Suppressor macrophage treated with lipopolysaccharide for 1 hour (primary cell): Measurements from ENCODE around the gene GRIN3A.
"Not testable (repeated sequence)": the region's sequence is repeated elsewhere in the genome, so short reads cannot be mapped to it uniquely, and the experiment has no call there.

Source experiments
- DNase-seq, 3 donors: peaks; one replicate each; pipeline ENCODE4 v3.0.0-alpha.2; 2020 to 2022

The GRIN3A gene

DNA sequence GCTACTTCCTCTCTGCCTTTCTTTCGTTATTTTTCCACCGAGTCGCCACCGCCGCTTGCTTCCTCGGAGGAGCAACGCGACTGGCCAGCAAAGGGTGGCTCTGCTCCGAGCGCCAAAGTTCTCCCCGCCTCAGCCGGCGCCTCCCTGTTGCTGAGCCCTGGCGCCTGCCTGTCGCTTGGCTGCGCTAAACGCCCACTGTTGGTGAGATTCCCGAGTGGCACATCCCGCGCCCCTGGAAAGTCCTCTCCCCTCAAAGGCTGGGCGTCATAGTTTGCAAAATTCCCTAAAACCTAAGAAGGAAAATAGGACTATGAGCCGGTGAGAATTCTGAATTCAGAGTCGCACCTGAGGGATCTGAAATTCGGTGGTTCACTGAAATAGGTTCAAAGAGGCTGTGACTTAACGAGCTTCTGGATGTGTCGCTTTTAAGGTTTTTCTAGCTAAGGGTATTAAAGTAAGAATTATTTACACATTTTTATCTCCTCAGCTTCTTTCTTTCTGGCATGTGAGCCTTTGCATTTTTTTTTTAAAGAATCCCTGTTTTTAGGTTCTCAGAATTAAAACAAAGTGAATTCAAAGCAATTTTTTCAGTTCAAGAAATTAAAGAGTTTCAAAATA is at the start of gene GRIN3A:
Gene GRIN3A (minus strand): TSS at position 82 of the 618 bp plus-strand sequence. CDS start 668 bp downstream, outside the sequence.
- peak in 1 of 3 donors; percentile 17 for DNase-seq

DNA sequence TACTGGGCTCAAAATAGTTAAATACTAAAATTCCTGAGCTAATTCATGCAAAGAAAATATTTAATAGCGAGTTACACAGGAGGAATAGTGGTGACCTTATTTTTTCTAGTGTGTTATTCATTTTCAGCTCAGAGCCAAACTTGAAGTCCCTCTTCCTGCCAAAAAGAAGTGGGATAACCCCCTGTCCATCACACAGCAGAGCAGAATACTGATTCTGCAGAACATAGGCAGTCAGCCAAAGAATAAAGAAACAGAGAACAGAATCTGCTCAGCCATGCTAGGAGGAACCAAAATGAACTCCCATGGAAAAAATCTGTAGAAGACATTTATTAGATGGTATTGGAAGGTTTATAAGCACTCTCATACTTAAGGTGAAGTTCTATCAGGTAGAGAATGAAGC is 49.4 kb upstream of the GRIN3A start:
- DNase-seq, result no peak

DNA sequence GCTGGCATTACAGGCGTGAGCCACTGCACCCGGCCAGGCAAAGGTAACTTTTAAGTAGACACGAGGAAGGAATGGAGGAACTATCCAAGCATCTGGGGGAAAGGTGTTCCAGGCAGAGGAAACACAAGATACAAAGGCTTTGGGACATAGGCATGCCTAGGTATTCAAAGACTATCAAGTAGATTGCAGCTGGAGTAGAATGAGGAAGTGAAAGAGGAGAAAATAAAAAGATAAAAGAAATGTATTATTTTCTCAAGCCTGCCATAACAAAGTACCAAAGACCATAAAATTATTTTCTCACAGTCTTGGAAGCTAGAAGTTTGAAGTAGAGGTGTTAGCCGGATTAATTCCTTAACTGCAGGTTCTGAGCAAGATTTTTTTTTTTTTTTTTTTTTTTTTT is 39.9 kb upstream of the GRIN3A start:
- no peak for DNase-seq

DNA sequence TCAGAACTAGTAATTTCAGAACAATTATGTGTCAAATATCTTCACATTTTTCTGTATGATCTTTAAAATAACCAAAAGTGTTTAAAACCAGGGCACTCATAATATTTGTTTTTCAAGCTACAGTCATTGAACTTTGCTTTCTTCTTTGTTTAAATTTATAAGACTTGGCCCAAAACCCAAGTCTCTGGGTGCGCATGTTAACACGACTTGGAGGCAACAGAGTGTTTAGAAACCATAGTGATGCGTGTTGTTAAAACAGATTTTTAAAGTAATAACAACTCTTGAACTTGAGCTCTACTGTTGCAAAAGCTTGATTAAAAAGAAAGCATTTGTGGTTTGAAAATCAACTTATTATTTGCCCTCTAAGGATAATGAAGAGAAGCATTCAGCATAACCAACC is 26.0 kb upstream of the GRIN3A start:
- DNase-seq, result no peak

DNA sequence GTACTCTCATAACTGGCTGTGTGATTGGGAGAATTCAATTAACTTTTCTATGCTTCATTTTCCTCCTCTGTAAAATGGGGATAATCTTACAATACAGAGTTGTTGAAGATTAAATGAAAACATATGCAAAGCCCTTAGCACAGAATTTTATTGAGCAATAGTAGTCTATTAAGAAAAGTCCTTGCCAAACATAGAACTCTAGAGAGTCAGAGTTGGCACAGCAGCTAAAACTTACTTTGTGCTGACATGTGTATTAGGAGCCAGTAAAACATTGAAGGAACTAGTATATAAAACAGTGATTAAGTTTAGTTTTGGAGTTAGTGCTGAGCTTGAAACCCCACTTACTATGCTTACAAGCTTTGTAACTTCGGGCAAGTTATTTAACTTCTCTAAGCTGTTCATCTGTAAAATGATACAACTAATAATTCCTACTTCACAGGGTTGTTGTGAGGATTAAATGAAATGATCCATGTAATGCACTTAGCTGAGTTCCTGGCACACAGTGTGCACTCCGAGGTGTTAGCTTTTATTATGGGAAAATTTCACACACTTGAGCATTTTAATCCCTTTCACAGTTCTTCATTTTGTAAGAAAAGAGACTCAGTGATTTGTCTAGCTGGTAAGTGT is 20.0 kb upstream of the GRIN3A start:
- DNase-seq, result no peak

DNA sequence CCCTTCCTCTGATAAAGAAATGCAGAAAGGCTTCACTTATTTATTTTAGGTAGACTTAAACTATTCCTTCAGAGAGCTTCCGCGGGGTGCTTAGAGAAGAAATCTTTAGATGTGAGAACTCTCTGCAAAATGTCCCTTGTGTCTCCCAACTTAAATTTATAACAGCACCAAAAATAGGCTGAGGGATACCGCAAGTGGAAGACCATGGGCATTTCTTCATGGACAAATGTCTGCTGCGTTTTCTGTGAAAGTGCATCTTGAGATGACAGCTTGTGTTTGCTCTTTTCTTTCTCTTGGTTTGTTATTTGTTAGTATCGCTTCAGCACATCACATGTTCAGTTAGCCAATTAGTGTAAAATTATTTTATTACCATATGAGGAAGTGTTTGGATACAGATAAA is 15.3 kb upstream of the GRIN3A start:
- DNase-seq, result no peak

DNA sequence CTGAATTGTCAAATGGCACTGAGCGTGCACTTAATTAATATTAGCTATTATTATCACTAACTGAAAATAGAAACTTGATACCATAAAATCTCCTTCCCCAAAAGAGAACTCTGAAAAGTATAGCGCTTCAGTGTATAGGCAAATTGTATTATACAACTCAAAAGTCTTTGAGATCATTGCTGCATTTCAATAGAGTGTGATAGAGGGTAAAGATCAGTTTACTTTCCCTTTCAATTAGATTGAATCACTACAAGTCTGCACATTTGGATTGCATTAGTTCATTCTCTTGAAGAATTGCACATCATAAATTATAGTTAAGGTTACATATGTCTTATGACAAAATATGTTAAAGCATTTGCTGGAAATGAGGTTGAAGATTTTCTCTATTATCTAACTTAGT is 13.4 kb upstream of the GRIN3A start:
- no peak for DNase-seq

DNA sequence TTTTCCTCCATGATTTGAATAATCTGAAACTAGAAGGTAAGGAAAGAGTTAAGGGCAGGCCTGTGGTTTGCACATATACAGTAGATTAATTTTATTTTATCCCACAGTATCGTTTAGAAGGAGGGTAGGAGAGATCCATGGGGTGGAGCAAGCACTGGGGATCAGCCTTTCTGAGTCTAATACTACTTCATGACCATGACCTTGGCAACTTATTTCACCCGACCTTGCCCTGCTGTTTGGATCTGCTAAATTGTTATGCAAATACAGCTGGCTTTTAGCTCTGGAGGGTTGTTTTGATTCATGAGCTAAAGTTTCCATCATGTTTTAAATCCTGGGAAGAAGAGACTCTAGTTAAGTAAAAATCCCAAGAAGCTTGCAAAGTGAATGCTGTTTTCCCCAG is 864 bp upstream of the GRIN3A start:
- no peak for DNase-seq

DNA sequence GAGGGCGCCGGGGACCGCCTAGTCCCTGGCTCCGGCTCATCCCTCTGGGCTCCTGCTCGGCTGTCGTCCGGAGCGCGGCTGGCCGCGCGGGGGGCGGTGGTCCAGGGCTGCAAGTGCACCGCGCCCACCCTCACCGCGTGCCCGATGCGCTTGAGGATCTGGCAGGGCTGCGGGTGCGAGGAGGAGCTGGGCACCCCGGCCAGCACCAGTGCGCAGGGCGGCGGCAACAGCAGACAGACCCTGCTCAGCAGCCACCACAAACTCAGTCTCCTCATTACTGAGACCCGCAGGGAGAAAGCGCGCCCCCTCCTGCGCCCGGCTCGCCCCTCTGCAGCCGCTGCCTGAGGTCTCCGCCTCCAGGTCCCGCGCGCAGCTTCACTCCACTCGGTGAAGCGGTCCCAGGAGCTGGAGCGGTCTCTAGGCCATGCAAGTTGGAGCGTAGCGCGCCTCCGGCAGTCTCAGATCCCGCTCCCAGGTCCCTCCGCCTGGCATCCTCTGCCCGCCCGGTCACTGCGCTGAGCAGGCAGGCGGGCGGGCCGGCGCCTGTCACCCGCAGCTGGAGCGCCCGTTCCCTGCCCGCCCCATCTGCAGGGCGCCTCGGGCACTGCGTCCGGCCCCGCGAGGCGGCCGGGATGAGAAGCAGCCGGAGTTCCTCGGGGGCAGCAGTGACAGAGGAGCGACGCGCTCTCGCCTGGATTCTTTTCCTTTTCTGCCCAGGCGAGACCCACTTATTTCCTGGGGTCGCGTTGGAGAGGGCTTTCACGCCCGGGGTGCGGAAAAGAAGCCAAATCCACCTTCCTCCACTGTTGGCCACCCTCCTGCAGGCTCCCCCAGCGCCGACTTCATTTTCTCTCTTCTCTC is 512 bp downstream of the GRIN3A start:
- DNase-seq, result peak in 2 of 3 donors; percentile 5 to 30

DNA sequence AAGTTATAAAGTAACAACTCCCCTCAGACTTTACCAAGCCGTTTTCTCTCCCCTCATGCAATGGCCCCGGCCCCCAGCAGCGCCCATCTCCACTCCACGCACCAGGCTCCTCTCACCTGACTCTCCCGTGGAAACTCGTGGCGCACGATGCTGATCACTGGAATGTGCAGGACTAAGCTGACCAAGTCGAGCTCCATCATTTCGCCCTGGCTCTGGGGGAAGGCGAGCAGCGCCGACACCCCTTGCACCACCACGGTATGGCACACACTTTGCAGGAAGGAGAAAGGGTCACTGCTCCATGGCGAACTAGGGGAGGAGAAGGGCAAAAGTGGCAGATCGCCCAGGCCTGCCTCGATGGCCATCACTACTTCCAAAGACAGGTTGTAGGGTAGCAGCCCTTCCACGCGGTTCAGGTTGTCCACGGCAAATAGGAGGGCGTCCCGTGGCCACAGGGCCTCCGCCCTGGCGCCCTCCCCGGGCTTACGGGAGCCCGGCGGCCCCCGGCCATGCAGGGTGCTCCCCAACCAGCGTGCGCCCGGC is 1.2 kb downstream of the GRIN3A start:
- DNase-seq, result no peak

DNA sequence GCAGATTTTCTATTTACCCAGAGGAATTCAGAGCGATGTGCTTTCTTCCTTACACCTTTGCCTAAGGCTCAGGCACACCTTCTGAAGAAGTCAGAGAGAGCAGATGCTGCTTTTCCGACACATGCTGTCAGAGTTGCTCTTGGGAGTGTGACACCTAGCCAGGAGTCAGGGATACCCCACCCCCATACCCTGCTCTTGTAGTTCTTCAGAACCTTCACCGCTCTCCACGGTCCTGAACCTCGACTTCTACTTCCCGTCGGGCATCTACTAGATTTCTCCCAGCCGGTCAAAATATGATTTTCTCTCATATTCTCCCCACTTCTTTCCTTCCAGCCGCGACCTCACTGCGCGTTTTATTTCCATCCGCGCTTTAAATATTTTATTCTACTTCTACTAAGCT is 1.7 kb downstream of the GRIN3A start:
- peak in 2 of 3 donors; percentile 27 to 30 for DNase-seq

DNA sequence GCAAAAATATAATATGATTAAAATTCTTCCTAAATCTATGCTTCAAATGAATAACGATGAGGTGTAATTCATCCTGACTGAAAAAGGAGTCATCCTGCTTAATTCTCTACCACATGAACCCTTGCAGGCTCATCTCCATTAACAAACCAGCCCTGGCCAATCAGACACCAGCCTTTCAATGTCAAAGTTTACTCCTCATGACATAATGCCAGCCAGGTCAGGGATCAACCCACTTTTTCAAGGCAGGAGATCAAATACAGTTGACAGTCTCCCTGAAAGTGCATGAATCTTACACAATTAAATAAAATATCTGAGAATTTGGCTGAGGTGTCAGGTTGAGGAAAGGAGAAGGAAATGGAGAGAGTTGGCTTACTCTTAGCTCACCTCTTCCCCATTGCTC is 7.0 kb downstream of the GRIN3A start:
- DNase-seq, result no peak

DNA sequence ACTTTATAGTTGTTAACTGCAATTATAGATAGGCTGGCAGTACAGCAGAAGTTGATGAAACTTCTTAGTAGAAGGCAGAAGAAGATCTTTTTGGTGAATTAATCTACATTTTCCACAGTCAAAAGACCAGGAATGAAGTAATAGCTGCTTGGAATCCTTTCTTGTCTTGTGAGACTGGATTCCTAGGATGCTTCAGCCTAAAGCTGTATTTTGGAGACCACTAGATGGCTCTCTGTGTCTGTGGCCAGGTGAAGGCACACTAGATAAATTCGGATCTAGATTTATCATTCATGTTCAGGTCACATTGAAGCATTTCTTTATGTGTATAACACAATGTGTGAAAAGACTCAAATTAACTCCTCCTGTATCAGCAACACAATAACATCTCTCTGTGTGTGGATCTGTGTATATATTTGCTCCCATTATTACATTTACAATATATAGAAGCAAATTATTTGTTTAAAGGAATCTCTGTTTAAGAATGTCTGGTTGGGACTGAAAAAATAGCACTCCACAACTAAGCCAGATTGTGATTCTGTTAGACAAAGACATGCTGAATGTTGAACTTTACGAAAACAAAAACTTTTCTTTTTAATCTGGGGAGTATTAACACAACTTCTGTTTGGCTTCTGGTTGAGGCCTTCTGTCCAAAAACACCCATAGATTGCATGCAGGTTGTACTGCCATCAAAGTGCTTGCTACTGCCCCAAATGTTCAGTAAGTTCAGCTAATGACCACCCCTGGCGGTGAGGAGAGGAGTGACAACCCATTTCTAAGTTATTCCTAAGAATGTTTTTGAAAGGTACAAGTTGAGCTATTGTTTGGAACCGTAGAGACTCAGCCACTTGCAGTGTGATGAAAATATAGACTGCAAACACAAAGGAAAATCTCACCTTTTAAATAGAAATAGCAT is 10.6 kb downstream of the GRIN3A start:
- DNase-seq, result peak; percentile 42 to 53 (median 47)

DNA sequence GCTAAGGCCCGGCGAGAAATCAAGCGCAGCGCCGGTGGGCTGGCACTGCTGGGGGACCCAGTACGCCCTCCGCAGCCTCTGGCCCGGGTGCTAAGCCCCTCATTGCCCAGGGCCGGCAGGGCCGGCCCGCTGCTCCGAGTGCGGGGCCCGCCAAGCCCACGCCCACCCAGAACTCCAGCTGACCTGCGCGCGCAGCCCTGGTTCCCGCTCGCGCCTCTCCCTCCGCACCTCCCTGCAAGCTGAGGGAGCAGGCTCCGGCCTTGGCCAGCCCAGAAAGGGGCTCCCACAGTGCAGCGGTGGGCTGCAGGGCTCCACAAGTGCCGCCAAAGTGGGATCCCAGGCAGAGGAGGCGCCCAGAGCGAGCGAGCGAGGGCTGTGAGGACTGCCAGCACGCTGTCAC is 14.2 kb downstream of the GRIN3A start:
- not testable (repeated sequence) for DNase-seq

DNA sequence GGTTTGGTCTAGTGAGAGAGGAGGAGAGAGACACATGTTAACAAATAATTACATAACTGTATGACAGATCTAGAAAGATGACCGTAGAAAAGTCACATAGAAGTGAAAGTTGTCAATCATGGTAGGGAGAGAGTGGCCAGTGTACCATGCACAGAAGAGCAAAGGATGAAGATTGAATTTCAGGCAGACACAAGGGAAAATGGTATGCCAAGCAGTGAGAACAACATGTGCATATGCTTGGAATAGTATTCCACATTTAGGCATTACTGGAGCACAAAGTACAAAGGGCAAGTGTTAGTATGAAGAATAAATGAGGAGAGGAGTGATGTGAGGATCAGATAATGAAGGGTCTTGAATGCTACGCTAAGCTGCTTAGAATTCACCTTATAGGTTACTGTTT is 20.3 kb downstream of the GRIN3A start:
- no peak for DNase-seq

DNA sequence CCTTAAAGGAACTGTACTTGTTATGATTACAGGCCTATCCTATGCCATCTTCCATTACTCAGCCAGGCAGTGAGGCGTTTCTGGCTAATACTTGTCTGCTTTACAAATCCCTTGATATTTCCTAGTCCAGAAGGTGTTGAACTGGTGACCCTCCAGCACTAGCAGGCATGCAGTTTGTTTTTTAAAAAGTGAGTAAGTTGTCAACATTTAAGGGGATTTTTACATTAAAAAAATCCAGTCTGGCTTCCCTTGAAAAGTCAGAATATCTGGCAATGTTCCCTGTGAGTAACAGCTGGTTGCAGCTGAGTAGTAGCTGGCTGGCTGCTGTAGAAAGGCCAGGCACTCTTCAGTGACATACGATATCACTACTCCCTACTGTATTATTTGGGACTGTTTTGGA is 21.8 kb downstream of the GRIN3A start:
- DNase-seq, result no peak

DNA sequence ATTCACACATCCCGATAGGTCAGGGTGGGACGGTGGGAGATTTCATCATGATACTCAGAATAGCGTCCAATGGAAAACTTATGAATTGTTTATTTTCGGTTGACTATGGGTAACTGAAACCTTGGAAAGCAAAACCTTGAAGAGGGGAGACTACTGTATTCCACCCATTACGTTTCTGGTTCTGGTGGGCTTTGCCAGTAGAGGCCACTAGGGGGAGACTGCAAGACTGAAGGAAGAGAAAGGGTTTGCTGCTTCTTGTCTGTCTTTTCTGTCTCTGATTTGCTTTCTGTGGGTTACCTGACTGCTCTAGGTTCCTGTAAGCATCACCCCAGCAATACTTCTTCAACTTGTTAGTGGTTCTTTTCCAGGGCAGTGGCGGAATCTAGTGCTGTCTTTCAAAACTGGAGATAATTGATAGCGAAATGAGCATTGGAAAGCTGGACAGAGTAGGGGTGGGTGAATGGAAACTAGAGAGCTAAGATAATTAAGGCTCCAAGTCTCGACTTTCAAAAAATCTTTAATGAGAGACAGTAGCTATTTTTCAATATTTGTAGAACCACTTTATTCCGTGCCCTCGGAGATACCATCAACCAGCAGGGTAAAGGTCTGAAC is 27.0 kb downstream of the GRIN3A start:
- DNase-seq, result peak; percentile 34 to 60 (median 52)

DNA sequence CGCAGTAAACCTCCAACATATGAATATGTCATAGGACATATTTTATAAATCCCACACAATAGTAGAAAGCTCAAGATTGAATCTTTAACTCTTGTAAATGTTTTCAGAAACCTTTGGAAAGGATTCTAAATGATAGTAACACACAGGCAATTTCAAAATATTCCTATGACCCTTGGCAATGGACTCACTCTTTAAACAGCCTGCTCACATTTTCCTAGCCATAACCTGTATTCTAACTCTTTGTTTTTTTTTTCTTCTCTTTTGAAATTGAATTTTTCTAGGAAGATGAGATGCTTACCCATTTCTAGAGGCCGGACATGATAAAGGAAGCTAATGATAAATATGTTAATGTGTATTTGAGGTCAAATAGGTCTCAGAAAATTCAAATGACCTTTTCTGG is 29.6 kb downstream of the GRIN3A start:
- no peak for DNase-seq

DNA sequence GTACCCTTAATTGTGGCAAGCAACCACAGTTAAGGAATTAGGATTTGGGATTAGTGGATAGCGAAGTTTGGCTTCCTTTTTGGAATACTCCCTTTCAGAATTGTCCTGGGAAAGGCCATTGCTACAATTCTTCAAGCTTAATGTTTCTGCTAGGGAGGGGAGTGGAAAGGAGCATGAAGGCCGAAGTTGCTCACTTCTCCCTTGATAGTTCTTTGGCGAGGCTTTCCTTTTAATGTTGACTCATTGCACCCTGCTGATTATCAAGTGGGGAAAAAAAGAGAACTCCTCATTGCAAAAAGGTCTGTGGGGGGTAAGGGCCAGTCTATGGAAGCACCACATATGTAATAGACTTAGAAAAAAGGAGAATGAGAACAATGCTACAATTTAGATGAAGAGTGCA is 30.7 kb downstream of the GRIN3A start:
- DNase-seq, result peak in 1 of 3 donors; percentile 23

DNA sequence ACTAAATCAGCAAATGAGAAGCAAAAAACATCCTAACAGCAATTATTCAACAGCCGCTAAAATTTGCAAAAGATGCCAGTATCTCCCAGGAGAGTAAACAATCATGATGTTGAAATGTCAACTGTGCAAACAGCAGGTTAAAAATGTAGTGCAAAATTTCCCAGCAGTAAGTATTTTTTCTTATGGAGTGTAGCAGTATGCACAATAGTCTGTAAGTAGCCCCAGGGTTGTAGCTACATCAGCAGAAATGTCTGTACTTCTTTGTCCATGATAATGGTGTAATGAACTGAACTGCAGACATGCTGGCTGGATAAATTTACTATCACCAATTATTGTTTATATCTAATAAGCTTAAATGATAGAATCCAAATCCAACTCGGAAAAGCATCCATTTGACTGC is 31.4 kb downstream of the GRIN3A start:
- DNase-seq, result no peak

DNA sequence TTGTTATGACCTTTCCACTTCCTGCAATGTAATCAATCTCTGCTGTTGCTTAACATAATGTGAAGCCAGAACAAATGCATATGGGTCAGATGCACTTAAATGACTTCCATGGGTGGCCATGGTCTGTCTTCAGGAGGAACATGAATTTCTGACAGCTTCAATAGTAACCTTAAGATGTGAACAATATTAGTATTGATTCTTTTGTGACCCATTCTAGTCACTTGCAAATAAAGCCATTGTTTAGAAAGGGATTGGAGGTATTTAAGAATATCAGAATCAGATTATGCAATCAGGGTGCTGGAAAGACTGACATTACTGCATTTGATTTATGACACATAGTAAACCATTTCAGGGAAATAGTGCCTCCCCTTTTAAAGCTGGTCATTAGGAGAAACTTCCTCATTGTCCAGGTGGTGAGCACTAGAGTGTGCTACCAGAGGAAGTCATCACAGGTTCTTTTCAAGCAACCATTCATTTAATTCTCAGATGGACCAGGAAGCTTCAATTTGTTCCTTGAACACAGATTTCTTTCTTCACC is 32.1 kb downstream of the GRIN3A start:
- peak in 1 of 3 donors; percentile 21 for DNase-seq
